Measurements from ENCODE around the gene COX4I2. TPM values are rescaled to one million over a fixed set of nuclear protein-coding genes. Genes with fewer than 3 reads are reported as not detected.

Gene COX4I2
- total RNA-seq, 1 donor from 2014 or later = not detected

DNA sequence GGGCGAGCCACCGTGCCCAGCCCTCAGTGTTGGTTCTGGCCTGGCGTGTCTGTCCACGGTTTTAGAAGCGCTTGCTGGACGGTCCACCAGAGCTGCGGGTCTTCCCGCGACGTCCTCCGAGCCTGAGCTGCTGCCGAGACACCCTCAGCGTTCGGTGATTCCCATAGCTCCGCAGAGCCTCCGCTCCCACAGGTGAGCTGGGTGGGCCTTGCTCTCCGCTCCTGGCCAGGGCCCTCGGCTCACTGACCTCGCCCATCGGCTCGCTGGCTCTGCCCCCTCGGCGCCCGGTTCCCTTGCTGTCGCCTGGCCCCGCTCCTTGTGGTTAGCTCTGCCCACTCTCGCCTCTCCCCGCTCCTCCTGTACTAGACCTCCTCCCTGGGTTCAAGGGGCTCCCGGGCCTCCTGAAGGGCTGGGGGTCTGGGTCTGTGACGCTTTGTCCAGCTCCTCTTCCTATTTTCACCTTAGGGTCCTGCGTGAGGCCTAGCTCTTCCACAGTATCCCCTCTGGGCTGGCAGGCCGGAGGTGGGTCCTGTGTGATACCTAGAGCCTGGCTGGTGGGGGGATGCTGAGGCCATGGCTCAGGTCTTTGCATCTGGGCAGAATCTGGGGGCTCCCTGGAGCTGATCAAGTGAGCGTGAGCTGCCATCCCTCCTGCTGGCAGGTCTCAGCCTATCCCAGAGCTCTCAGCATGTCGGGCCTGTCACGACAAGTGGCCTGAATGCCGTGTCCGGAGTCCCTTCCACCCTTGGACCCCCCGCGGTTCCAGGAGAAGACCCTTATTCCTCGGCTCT is 5.0 kb upstream of the COX4I2 start:
- no peaks in the 10 kb centered on the region for H3K36me3 Mint-ChIP-seq (ENCODE audit: insufficient read depth)
- no peaks in the 10 kb centered on the region for H3K27me3 Mint-ChIP-seq
- H3K27ac Mint-ChIP-seq = no peak overlapping the region
- no peaks in the 10 kb centered on the region for H3K4me1 Mint-ChIP-seq (ENCODE audit: low read depth)
- no peak for DNase-seq (ENCODE audit: low spot score, unreplicated experiment)
- TF ChIP-seq, protein P1, sequence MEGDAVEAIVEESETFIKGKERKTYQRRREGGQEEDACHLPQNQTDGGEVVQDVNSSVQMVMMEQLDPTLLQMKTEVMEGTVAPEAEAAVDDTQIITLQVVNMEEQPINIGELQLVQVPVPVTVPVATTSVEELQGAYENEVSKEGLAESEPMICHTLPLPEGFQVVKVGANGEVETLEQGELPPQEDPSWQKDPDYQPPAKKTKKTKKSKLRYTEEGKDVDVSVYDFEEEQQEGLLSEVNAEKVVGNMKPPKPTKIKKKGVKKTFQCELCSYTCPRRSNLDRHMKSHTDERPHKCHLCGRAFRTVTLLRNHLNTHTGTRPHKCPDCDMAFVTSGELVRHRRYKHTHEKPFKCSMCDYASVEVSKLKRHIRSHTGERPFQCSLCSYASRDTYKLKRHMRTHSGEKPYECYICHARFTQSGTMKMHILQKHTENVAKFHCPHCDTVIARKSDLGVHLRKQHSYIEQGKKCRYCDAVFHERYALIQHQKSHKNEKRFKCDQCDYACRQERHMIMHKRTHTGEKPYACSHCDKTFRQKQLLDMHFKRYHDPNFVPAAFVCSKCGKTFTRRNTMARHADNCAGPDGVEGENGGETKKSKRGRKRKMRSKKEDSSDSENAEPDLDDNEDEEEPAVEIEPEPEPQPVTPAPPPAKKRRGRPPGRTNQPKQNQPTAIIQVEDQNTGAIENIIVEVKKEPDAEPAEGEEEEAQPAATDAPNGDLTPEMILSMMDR (IDR thresholded peaks at IDR 0.05; ENCODE audit: unreplicated experiment) = no peak
- H3K4me3 Mint-ChIP-seq (ENCODE audit: low read depth) = no peak overlapping the region
- H3K9me3 Mint-ChIP-seq (ENCODE audit: low read depth) = peaks cover 1% of the 10 kb centered on the region

DNA sequence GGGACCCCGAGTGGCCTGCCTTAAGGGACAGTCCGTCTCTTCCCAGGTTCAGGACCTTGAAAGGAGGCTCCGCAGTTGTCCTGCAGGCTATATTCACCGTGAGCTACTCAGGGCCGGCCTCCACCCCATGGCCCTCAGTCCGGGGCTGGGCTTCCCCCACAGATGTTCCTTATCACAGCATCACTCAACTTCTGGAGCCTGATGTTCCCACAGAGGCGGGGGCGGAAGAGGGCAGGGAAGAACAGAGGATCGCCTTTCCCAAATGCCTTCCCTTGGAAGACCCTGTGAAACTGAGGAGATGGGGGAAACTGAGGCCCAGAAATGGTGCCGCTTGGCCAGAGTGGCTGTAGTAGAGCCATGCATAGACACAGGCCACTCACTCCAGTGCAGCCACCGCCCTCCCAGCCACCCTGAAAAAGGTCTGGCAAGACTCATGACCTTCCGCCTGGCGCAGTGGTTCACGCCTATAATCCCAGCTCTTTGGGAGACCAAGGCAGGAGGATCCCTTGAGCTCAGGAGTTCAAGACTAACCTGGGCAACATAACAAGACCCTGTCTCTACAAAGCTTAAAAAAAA is 4.3 kb upstream of the COX4I2 start:
- H3K9me3 Mint-ChIP-seq (ENCODE audit: low read depth) = no peaks in the 10 kb centered on the region
- TF ChIP-seq, protein P1 (IDR thresholded peaks at IDR 0.05; ENCODE audit: unreplicated experiment) = no peak
- no peak for DNase-seq (ENCODE audit: low spot score, unreplicated experiment)
- H3K36me3 Mint-ChIP-seq (ENCODE audit: insufficient read depth) = no peaks in the 10 kb centered on the region
- H3K4me3 Mint-ChIP-seq (ENCODE audit: low read depth) = no peak overlapping the region
- no peaks in the 10 kb centered on the region for H3K4me1 Mint-ChIP-seq (ENCODE audit: low read depth)
- H3K27me3 Mint-ChIP-seq = no peaks in the 10 kb centered on the region
- peak overlapping the region; percentile 24 for H3K27ac Mint-ChIP-seq

DNA sequence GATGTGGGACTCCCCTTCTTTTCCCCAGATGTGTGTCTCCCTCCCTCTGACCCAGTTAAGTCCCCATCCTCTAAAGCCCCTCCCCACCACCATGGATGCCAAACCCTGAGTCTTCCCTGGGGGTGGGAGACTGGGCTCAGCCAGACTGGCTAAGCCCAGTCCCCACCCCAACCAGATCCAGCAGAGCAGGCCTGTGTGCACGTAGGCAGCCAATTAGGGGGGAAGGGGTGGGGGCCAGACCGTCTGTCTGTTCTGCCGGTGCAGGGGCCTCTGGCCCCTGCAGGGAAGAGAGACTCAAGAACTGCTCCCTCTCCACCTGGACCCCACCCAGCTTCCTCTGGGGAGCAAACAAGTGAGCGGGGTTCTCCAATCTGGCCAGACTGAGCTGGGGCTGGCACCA is 605 bp downstream of the COX4I2 start:
- H3K27me3 Mint-ChIP-seq = peaks cover 3% of the 10 kb centered on the region
- no peaks in the 10 kb centered on the region for H3K36me3 Mint-ChIP-seq (ENCODE audit: insufficient read depth)
- H3K4me1 Mint-ChIP-seq (ENCODE audit: low read depth) = no peaks in the 10 kb centered on the region

DNA sequence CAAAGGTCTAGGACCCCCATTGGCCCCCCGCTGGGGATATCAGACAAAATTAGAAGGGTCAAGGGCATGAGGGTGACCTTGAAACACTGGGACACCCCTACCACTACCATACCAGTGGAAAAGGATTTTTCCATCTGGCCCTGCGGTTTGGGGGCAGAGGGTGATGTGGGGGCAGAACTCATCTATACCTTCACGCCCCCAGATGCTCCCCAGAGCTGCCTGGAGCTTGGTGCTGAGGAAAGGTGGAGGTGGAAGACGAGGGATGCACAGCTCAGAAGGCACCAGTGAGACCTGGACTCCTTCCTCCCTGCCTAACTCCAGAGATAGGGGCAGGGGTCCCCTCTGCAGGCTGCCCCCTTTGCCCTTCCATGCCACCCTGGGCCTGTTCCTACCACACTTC is 1.1 kb downstream of the COX4I2 start:
- DNase-seq (ENCODE audit: low spot score, unreplicated experiment) = no peak
- TF ChIP-seq, protein P1 (IDR thresholded peaks at IDR 0.05; ENCODE audit: unreplicated experiment) = no peak
- Mint-ChIP-seq H3K4me1 (ENCODE audit: low read depth) (no peaks in the 10 kb centered on the region), H3K36me3 (ENCODE audit: insufficient read depth) (no peaks in the 10 kb centered on the region), H3K27me3 (peaks cover 3% of the 10 kb centered on the region), H3K27ac (no peak overlapping the region), H3K4me3 (ENCODE audit: low read depth) (no peak overlapping the region), H3K9me3 (ENCODE audit: low read depth) (no peaks in the 10 kb centered on the region)

More for the DNA sequence above, 605 bp downstream of the COX4I2 start:
- no peak for DNase-seq (ENCODE audit: low spot score, unreplicated experiment)
- Mint-ChIP-seq H3K4me3 (ENCODE audit: low read depth) (no peak overlapping the region), H3K9me3 (ENCODE audit: low read depth) (no peaks in the 10 kb centered on the region), H3K27ac (no peak overlapping the region)
- TF ChIP-seq, protein P1 (IDR thresholded peaks at IDR 0.05; ENCODE audit: unreplicated experiment) = no peak

DNA sequence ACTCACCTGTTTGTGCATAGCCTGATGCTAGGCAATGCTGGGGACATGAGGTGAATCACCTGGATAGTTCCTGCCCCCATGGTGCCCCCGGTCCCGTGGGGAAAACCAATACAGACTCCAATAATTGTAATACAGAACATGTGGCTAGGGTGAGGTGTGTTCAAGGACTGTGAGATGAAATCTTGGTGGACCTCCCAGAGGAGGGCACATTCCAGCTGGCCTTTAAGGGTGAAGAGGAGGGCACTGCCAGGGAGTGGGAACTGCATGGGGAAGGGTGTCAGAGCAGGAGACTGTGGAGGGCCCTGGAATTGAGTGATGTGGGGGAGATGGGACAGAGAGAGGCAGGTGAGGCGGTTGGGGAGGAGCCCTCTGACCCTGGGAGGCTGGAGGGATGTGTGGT is 2.5 kb downstream of the COX4I2 start:
- Mint-ChIP-seq H3K27me3 (peaks cover 3% of the 10 kb centered on the region), H3K4me3 (ENCODE audit: low read depth) (no peak overlapping the region), H3K4me1 (ENCODE audit: low read depth) (no peaks in the 10 kb centered on the region), H3K9me3 (ENCODE audit: low read depth) (no peaks in the 10 kb centered on the region), H3K27ac (no peak overlapping the region), H3K36me3 (ENCODE audit: insufficient read depth) (no peaks in the 10 kb centered on the region)
- no peak for DNase-seq (ENCODE audit: low spot score, unreplicated experiment)
- TF ChIP-seq, protein P1 (IDR thresholded peaks at IDR 0.05; ENCODE audit: unreplicated experiment) = no peak

Data from progenitor cell of endocrine pancreas (in vitro differentiated cells).